ENCODE data around the gene PBRM1.

DNA sequence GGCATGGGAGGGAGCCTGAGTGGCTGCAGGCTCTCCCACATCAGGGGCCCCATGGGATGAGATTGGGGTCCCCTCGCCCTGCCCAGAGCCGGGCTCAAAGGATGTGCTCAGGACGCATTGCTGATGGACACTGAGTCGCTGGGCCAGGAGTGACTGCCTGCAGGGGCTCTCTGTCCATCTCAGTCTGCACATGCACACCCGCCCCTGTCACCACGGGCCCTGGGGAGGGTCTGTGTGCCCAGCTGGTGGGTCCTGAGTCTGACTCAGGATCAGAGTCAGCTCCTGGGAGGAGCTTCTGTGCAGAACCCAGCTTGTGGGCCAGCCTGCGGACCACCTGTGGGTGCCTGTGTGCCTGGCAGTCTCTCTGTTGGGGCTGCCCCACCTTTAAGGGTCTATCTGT is 172.4 kb downstream of the PBRM1 start:
- TF ChIP-seq EZH2phosphoT487 (IDR thresholded peaks at IDR 0.05; ENCODE audit: low read length) (no peak), EZH2 (optimal IDR thresholded peaks at IDR 0.05; ENCODE audit: low read depth, low read length) (no peak)
- TF ChIP-seq, protein P1, sequence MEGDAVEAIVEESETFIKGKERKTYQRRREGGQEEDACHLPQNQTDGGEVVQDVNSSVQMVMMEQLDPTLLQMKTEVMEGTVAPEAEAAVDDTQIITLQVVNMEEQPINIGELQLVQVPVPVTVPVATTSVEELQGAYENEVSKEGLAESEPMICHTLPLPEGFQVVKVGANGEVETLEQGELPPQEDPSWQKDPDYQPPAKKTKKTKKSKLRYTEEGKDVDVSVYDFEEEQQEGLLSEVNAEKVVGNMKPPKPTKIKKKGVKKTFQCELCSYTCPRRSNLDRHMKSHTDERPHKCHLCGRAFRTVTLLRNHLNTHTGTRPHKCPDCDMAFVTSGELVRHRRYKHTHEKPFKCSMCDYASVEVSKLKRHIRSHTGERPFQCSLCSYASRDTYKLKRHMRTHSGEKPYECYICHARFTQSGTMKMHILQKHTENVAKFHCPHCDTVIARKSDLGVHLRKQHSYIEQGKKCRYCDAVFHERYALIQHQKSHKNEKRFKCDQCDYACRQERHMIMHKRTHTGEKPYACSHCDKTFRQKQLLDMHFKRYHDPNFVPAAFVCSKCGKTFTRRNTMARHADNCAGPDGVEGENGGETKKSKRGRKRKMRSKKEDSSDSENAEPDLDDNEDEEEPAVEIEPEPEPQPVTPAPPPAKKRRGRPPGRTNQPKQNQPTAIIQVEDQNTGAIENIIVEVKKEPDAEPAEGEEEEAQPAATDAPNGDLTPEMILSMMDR (IDR thresholded peaks at IDR 0.05; ENCODE audit: low read length), result no peak
